Liver (tissue), 9 donors: Measurements from ENCODE around the gene CRMP1. TPM values are rescaled to one million over a fixed set of nuclear protein-coding genes. Genes with fewer than 3 reads are reported as not detected.

Experiments
- DNase-seq: peaks from one replicate; pipeline ENCODE4 v3.0.0-alpha.2; 2017; ENCODE audit warnings: low spot score
- H3K27ac ChIP-seq, 2 donors: one replicate each; pipeline ENCODE4 v1.7.0; 2013; ENCODE audit warnings: inconsistent platforms in 2 of 2, low read length in 2 of 2, control low read depth in 1 of 2, low read depth in 1 of 2, mild to moderate bottlenecking in 1 of 2
- H3K27me3 ChIP-seq, 4 donors: one replicate each; pipeline versions ENCODE4 v1.6.1 to v1.7.0; 2013; ENCODE audit warnings: low read length in 3 of 4, inconsistent platforms in 1 of 4, mild to moderate bottlenecking in 1 of 4, moderate library complexity in 1 of 4; ENCODE audit not compliant: control insufficient read depth in 4 of 4, insufficient read depth in 4 of 4
- H3K36me3 ChIP-seq, 4 donors: one replicate each; pipeline versions ENCODE4 v1.6.1 to v1.7.0; 2013; ENCODE audit warnings: low read length in 3 of 4, mild to moderate bottlenecking in 3 of 4, low read depth in 1 of 4, moderate library complexity in 1 of 4; ENCODE audit not compliant: control insufficient read depth in 4 of 4, insufficient read depth in 3 of 4
- H3K4me1 ChIP-seq, 4 donors: one replicate each; pipeline versions ENCODE4 v1.6.1 to v1.7.0; 2013; ENCODE audit warnings: low read length in 3 of 4, mild to moderate bottlenecking in 3 of 4, moderate library complexity in 1 of 4; ENCODE audit not compliant: control insufficient read depth in 4 of 4, insufficient read depth in 4 of 4
- H3K4me3 ChIP-seq, 3 donors: one replicate each; pipeline versions ENCODE4 v1.6.1 to v1.7.0; 2013; ENCODE audit warnings: low read length in 3 of 3, control low read depth in 1 of 3, low read depth in 1 of 3, mild to moderate bottlenecking in 1 of 3
- H3K9ac ChIP-seq, 2 donors: one replicate each; pipeline ENCODE4 v1.7.0; 2013; ENCODE audit warnings: low read length in 2 of 2, mild to moderate bottlenecking in 2 of 2, moderate library complexity in 2 of 2, control low read depth in 1 of 2, low read depth in 1 of 2
- H3K9me3 ChIP-seq, 4 donors: one replicate each; pipeline versions ENCODE4 v1.6.1 to v1.7.0; 2013; ENCODE audit warnings: low read length in 3 of 4; ENCODE audit not compliant: control insufficient read depth in 4 of 4
- EGR1 ChIP-seq, 2 donors: IDR thresholded peaks; 2 replicates each; pipeline ENCODE4 v1.6.1; 2016 to 2018; ENCODE audit warnings: antibody characterized with exemption in 2 of 2, low read depth in 2 of 2
- FOXA1 ChIP-seq: IDR thresholded peaks from 2 replicates; pipeline ENCODE4 v1.6.1; 2016; ENCODE audit warnings: antibody characterized with exemption
- GABPA ChIP-seq, 2 donors: IDR thresholded peaks in 1 of 2; conservative IDR thresholded peaks in 1 of 2; 2 replicates each; pipeline ENCODE4 v1.6.1; 2016; ENCODE audit warnings: antibody characterized with exemption in 2 of 2, mild to moderate bottlenecking in 1 of 2, moderate library complexity in 1 of 2
- HNF4G ChIP-seq: IDR thresholded peaks from 2 replicates; pipeline ENCODE4 v1.6.1; 2016; ENCODE audit warnings: antibody characterized with exemption
- NR2F2 ChIP-seq: IDR thresholded peaks from 2 replicates; pipeline ENCODE4 v1.6.1; 2016; ENCODE audit warnings: antibody characterized with exemption
- RAD21 ChIP-seq, 2 donors: IDR thresholded peaks; 2 replicates each; pipeline ENCODE4 v1.6.1; 2016; ENCODE audit warnings: antibody characterized with exemption in 2 of 2, mild to moderate bottlenecking in 2 of 2
- RXRA ChIP-seq, 2 donors: IDR thresholded peaks; 2 replicates each; pipeline ENCODE4 v1.6.1; 2017 to 2018; ENCODE audit warnings: antibody characterized with exemption in 2 of 2, mild to moderate bottlenecking in 1 of 2
- SP1 ChIP-seq: IDR thresholded peaks from 2 replicates; pipeline ENCODE4 v1.6.1; 2018; ENCODE audit warnings: antibody characterized with exemption, mild to moderate bottlenecking
- TAF1 ChIP-seq: conservative IDR thresholded peaks from 2 replicates; pipeline ENCODE4 v1.6.1; 2016; ENCODE audit warnings: antibody characterized with exemption, mild to moderate bottlenecking
- ZBTB33 ChIP-seq: IDR thresholded peaks from 2 replicates; pipeline ENCODE4 v1.6.1; 2016; ENCODE audit warnings: antibody characterized with exemption
- WGBS: extraction: QIAGEN DNeasy Blood & Tissue Kit; methylation state at CpG from one replicate; pipeline ENCODE4 v1.1.7; 2013; 5-methylcytosine and 5-hydroxymethylcytosine counted together
- polyA plus RNA-seq, 2 donors: library from polyadenylated mRNA; stranded (reverse) in 1 of 2; unstranded in 1 of 2; fragments of 200-250 nt in 1 of 2; fragments of >200 nt in 1 of 2; fragmentation: Nextera tagmentation in 1 of 2; extraction: Ambion mirVana in 1 of 2; gene quantifications; one replicate each; pipeline versions ENCODE4 v1.2.1 to v1.2.3, GENCODE V29; 2013 to 2015
- total RNA-seq, 2 donors: library from RNA; depleted of rRNA; stranded (reverse); fragments of >200 nt; gene quantifications; one replicate each; pipeline ENCODE4 v1.2.3, GENCODE V29; 2014
- TF ChIP-seq, protein P1 (sequence below): IDR thresholded peaks from 2 replicates; pipeline ENCODE4 v1.6.1; 2016; ENCODE audit warnings: antibody characterized with exemption, mild to moderate bottlenecking
- donor health status: healthy.
- donor health status: healthy.
- donor health status: healthy.
- donor health status: healthy.
- donor health status: healthy.

CRMP1 gene
- total and polyA plus RNA-seq, 4 donors, result 0.06 to 0.42 (median 0.12) TPM

GRCh38 chr4:5869966-5870619 lies 22.8 kb downstream of the CRMP1 start:
- Histone ChIP-seq H3K9me3 (peaks cover 0 to 2% (median 0%) of the 10 kb centered on the region in 4 donors), H3K27ac (no peak overlapping the region), H3K27me3 (peaks cover 0 to 5% (median 0%) of the 10 kb centered on the region in 4 donors), H3K4me3 (no peak overlapping the region), H3K9ac (no peak overlapping the region), H3K36me3 (no peaks in the 10 kb centered on the region), H3K4me1 (no peaks in the 10 kb centered on the region)
- WGBS, result 62% methylated on average over 14 of the region's 14 CpGs
- DNase-seq, result no peak
- TF ChIP-seq EGR1 (IDR thresholded peaks at IDR 0.05; ENCODE audit: low read depth in 2 of 2) (no peak), RAD21 (IDR thresholded peaks at IDR 0.05) (no peak), ZBTB33 (no peak), NR2F2 (no peak)
- TF ChIP-seq, protein P1, sequence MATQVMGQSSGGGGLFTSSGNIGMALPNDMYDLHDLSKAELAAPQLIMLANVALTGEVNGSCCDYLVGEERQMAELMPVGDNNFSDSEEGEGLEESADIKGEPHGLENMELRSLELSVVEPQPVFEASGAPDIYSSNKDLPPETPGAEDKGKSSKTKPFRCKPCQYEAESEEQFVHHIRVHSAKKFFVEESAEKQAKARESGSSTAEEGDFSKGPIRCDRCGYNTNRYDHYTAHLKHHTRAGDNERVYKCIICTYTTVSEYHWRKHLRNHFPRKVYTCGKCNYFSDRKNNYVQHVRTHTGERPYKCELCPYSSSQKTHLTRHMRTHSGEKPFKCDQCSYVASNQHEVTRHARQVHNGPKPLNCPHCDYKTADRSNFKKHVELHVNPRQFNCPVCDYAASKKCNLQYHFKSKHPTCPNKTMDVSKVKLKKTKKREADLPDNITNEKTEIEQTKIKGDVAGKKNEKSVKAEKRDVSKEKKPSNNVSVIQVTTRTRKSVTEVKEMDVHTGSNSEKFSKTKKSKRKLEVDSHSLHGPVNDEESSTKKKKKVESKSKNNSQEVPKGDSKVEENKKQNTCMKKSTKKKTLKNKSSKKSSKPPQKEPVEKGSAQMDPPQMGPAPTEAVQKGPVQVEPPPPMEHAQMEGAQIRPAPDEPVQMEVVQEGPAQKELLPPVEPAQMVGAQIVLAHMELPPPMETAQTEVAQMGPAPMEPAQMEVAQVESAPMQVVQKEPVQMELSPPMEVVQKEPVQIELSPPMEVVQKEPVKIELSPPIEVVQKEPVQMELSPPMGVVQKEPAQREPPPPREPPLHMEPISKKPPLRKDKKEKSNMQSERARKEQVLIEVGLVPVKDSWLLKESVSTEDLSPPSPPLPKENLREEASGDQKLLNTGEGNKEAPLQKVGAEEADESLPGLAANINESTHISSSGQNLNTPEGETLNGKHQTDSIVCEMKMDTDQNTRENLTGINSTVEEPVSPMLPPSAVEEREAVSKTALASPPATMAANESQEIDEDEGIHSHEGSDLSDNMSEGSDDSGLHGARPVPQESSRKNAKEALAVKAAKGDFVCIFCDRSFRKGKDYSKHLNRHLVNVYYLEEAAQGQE, result no peak

GRCh38 chr4:5867866-5868265 lies 25.0 kb downstream of the CRMP1 start:
- DNase-seq, result no peak
- no peak overlapping the region for H3K4me3 ChIP-seq
- no peaks in the 10 kb centered on the region for H3K4me1 ChIP-seq
- no peak overlapping the region for H3K27ac ChIP-seq
- TF ChIP-seq SP1, result no peak
- no peak for TF ChIP-seq GABPA (IDR thresholded peaks at IDR 0.05 in 1 of 2, conservative IDR thresholded peaks at IDR 0.05 in 1 of 2)
- TF ChIP-seq NR2F2, result no peak
- no peak for TF ChIP-seq TAF1
- no peak for TF ChIP-seq FOXA1
- no peak for TF ChIP-seq RXRA (IDR thresholded peaks at IDR 0.05)
- TF ChIP-seq HNF4G, result no peak
- H3K9ac ChIP-seq, result no peak overlapping the region
- WGBS, result 94% methylated on average over 3 of the region's 3 CpGs
- no peaks in the 10 kb centered on the region for H3K36me3 ChIP-seq
- no peaks in the 10 kb centered on the region for H3K9me3 ChIP-seq
- peaks cover 0 to 8% (median 2%) of the 10 kb centered on the region in 4 donors for H3K27me3 ChIP-seq
